Measurements from ENCODE around the gene NPTN. TPM values are rescaled to one million over a fixed set of nuclear protein-coding genes. Genes with fewer than 3 reads are reported as not detected.
"Not testable (repeated sequence)": the region's sequence is repeated elsewhere in the genome, so short reads cannot be mapped to it uniquely, and the experiment has no call there.

NPTN gene
- total RNA-seq, 4 donors from 2014 or later: 66.6 to 94.3 (median 88.8) TPM

DNA sequence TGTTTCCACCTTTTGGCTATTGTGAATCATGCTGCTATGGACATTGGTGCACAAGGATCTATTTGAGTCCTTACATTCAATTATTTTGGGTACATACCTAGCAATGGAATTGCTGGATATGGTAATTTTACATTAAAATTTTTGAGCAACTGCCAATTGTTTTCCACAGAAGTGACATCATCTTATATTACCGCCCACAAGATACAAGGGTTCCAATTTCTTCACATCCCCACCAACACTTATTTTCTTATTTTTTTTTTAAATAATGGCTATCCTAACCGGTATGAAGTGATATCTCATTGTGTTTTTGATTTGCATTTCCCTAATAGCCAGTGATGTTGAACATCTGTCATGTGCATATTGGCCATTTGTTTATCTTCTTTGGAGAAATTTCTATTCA, 22.5 kb upstream of the NPTN start:
- TF ChIP-seq, protein P1, sequence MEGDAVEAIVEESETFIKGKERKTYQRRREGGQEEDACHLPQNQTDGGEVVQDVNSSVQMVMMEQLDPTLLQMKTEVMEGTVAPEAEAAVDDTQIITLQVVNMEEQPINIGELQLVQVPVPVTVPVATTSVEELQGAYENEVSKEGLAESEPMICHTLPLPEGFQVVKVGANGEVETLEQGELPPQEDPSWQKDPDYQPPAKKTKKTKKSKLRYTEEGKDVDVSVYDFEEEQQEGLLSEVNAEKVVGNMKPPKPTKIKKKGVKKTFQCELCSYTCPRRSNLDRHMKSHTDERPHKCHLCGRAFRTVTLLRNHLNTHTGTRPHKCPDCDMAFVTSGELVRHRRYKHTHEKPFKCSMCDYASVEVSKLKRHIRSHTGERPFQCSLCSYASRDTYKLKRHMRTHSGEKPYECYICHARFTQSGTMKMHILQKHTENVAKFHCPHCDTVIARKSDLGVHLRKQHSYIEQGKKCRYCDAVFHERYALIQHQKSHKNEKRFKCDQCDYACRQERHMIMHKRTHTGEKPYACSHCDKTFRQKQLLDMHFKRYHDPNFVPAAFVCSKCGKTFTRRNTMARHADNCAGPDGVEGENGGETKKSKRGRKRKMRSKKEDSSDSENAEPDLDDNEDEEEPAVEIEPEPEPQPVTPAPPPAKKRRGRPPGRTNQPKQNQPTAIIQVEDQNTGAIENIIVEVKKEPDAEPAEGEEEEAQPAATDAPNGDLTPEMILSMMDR (IDR thresholded peaks at IDR 0.05): no peak
- no peak for DNase-seq (ENCODE audit: low spot score)
- ATAC-seq (ENCODE audit: low FRiP score): no peak

DNA sequence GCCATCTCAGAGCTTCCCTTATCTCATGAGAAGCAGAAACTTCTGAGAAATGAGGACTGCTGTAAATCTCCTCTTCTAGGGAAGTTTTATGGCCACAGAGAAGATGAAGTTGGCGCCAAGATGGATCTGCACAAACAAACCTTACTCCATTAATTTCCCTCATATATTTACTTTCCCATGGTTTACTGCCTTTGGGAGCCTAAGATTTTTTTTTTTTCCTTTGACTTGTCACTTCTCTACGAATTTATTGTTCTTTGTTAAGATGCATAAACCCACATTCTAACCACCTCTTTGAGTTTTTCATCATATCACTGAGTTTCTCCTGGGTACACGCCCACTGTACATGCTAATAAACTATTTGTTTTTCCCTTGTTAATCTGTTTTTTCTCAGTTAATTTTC, 21.5 kb upstream of the NPTN start:
- ATAC-seq (ENCODE audit: low FRiP score) (no peak), DNase-seq (ENCODE audit: low spot score) (no peak)
- TF ChIP-seq, protein P1 (IDR thresholded peaks at IDR 0.05): no peak

DNA sequence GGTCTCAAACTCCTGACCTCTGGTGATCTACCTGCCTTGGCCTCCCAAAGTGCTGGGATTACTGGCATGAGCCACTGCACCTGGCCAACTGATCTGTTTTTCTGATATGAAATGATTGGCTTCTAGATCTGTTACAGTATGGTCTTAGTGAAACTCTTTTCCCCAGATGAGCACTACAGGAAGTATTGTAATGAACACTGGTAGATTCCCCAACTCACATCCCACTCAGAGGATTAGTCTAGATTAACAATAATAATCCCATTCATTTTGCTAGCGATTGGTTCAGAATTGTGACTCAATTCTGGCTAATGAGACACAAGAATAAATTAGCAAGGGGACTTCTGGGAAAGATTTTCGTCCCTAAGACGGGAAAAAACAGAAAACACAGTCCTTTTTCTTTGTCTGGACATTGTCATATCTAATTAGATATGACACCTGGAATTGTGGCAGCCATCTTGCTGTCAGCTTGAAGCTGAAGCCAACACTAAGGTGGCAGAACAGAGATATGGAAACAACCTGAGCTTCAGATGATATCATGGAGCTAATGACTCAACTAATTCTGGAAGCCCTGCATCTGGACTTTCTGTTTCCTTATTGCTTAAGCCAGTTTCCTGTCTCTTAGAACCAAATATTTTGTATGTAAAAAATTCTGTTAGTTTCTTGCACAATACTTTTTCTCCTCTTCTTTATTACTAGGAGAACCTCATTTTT, 17.4 kb upstream of the NPTN start:
- DNase-seq (ENCODE audit: low spot score) (no peak), ATAC-seq (ENCODE audit: low FRiP score) (peak; percentile 66)
- TF ChIP-seq, protein P1 (IDR thresholded peaks at IDR 0.05): no peak

DNA sequence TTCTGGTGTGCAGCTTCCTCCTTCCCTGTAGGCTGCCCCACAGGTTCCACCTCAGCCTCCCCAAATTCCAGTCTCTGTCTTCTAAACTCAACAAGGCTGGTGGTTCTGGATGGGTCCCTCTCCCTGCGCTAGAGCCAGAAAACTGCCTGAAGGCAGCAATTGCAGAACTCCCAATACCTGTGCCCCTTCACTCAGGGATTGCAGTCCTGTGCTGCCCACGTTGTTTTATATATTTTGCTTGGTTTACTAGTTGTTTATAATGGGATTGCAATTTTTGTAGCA, 14.8 kb upstream of the NPTN start:
- no peak for DNase-seq (ENCODE audit: low spot score)
- no peak for ATAC-seq (ENCODE audit: low FRiP score)
- TF ChIP-seq, protein P1 (IDR thresholded peaks at IDR 0.05): no peak

DNA sequence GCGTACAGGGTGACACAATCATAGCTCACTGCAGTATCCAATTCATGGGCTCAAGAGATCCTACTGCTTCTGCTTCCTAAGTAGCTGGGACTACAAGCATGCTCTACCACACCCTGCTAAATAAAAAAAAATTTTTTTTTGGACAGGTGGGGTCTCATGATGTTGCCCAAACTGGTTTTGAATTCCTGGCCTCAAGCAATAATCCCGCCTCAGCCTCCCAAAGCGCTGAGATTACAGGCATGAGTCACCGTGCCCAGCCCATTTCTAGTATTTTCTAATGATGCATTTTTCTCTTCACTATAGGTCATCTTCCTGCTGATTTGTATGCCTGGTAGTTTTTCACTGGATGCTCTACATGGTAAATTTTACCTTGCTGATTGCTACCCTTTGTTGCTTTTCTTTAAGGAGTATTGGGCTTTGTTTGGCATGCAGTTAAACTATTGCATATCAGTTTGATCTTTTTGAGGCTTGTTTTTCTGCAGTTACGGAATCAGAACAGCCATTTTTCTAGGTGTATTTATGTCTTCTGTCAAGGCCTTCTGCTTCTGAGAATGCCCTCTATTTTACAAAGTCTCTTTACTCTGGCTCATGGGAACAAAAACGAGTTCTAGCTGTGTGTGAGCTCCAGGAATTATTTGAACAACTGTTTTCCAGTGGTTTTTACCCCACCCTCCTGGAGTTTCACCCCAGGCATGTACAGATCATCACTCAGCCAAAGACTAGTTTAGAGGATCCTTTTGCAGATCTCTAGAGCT, 14.2 kb upstream of the NPTN start:
- ATAC-seq (ENCODE audit: low FRiP score): no peak
- no peak for DNase-seq (ENCODE audit: low spot score)

DNA sequence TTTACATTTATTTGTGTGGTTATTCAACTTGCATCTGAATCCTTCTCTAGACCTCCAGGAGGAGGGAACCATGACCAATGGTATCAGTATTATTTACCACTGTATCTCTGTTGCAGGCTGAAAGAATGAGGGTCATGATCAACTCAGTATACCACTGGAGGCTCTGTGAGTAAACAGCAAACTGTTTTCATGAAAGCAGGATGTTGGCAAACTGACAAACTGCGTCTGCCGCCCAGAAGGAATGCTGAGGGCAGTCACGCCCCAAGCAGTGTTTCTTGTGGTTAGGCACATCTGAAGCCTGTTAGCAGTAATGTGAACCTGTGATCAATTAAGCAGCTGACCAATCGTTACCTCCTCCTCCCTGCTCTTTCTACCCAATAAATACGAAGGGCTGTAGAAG, 6.3 kb upstream of the NPTN start:
- ATAC-seq (ENCODE audit: low FRiP score); DNase-seq (ENCODE audit: low spot score): not testable (repeated sequence)

More for the DNA sequence above, 14.2 kb upstream of the NPTN start:
- TF ChIP-seq, protein P1 (IDR thresholded peaks at IDR 0.05): no peak

DNA sequence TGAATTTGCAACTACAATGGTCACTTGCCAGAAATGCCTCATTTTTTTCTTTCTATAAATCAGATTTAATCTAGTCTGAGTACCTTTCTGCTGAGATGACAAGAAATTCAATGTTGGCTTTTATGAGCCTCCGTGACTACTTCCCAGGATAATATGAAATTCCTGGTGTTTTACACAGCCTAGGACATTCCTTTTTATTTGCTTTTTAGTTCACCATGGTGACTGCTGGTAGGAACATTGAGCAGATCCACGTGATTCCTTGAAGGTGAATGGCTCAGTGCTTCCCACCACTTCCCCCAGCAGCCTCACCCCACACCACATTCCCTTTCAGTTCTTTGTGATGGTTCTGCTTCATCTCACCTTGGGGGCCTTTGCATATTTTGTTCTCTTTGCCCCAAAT, 4.3 kb upstream of the NPTN start:
- TF ChIP-seq, protein P1 (IDR thresholded peaks at IDR 0.05): no peak
- ATAC-seq (ENCODE audit: low FRiP score): peak; percentile 9
- DNase-seq (ENCODE audit: low spot score): no peak
